Myocyte (in vitro differentiated cells): ENCODE data around the gene S100A16. TPM values are rescaled to one million over a fixed set of nuclear protein-coding genes. Genes with fewer than 3 reads are reported as not detected.
A peak's percentile ranks its signal among the peaks of the same experiment; 100 is the strongest.
"Not testable (repeated sequence)": the region's sequence is repeated elsewhere in the genome, so short reads cannot be mapped to it uniquely, and the experiment has no call there.

Source experiments
- DNase-seq: peaks from one replicate; pipeline ENCODE4 v3.0.0-alpha.2; 2012; ENCODE audit warnings: low read depth
- total RNA-seq: library from RNA; depleted of rRNA; stranded (reverse); fragments of >200 nt; gene quantifications from 2 replicates; pipeline ENCODE4 v1.2.3, GENCODE V29; 2014

The S100A16 gene
- total RNA-seq, 1 donor from 2014 or later: 591 TPM

GRCh38 chr1:153588033-153588432 is 24.9 kb downstream of the S100A16 start:
- DNase-seq: not testable (repeated sequence)

DNA sequence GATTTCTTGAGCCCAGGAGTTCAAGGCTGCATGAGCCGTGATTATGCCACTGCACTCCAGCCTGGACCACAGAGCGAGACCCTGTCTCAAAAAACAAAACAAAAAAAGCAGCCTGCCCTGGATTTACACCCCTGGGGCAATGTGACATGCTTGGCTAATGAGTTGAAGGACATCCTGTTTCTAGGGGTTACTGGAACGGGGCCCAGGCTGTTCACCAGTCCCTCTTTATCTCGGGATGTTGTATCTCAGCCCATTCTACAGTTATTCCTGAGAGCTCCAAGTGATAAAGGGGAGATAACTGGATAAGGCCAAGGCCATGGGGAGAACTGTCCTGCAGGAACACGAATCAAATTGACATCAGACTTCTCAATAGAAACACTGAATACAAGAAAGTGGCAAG is 25.6 kb downstream of the S100A16 start:
- DNase-seq: no peak

DNA sequence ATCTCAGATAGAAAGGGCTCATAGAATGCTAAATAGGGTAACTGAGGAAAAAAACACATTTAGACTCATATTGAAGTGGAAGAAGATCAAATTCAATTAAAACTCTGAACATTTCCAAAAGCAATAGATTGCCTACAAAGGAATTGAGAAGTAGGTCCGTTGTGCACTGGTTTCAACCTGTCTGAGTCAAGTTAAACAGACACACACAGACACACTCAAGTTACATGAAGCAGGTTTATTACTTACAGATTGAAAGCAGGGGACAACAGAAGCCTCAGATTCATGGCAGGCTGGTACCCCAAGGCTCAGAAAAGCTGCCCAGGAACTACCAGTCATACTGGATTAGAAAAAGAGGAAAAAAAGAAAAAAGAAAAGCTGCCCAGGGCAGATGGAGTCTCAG is 26.6 kb downstream of the S100A16 start:
- no peak for DNase-seq

DNA sequence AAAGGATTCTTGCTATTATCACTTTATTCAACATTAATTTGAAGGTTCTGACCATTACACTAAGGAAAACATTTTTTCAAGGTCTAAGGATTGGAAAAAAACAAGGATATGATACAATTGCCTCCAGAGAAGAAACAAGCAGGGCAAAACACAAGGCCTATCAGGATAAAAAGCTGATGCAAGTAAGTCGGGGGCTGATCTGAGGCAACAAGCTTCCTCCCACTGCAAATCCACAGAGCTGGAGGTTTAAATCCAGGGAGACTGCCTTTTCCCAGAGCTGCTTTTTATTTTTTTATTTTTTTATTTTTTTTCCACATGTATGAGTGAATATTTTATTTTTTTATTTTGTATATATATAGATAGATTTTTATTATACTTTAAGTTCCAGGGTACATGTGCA is 27.9 kb downstream of the S100A16 start:
- DNase-seq: no peak

DNA sequence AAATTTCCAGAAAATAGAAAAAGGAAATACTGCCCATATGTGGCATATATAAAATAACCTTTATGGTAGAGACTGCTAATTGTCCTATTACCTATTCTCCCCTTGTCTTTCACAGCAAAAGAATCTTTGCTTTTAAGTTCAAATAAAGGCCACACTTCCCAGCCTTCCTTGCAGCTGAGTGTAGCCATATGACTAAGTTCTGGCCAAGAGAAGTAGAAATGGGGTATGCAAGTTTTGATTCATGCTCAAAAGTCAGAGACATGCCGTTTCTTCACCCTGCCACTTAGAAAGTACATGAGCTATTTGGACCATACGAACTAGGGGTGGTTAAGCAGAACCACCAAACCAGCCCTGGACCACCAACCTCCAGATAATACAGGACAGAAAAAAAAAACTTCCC is 29.0 kb downstream of the S100A16 start:
- no peak for DNase-seq

- DNase-seq: not testable (repeated sequence)
These were observed 29.4 kb downstream of the S100A16 start for GRCh38 chr1:153583514-153583913.

- not testable (repeated sequence) for DNase-seq
These were observed 30.1 kb downstream of the S100A16 start for GRCh38 chr1:153582836-153583235.

DNA sequence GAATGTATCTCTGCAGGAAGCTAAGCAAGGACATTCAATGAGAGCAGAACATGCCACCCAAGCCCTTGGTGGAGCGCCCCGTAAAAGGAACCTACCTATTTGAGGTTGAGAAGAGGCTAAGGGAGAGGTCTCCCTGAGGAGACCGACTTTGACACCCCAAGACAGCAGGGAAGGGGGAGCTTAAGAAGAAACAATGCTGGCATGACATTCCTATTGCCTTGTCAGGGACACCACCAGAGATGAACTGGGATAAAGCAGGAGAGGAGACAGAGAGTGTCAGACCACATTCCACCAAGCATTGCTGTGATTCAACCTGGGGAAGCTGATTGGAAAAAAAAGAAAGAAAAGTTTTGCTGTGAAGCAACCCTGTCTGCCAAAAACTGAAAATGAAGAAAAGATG is 34.0 kb downstream of the S100A16 start:
- DNase-seq: no peak

- DNase-seq: no peak
These were observed 34.4 kb downstream of the S100A16 start for GRCh38 chr1:153578490-153578889.

GRCh38 chr1:153577624-153578051 is 35.3 kb downstream of the S100A16 start:
- DNase-seq: no peak

GRCh38 chr1:153577138-153577537 is 35.8 kb downstream of the S100A16 start:
- DNase-seq: no peak

DNA sequence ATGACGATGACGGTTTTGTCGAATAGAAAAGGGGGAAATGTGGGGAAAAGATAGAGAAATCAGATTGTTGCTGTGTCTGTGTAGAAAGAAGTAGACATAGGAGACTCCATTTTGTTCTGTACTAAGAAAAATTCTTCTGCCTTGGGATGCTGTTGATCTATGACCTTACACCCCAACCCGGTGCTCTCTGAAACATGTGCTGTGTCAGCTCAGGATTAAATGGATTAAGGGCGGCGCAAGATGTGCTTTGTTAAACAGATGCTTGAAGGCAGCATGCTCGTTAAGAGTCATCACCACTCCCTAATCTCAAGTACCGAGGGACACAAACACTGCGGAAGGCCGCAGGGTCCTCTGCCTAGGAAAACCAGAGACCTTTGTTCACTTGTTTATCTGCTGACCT is 37.4 kb downstream of the S100A16 start:
- not testable (repeated sequence) for DNase-seq

- DNase-seq: not testable (repeated sequence)
These were observed 37.9 kb downstream of the S100A16 start for GRCh38 chr1:153575081-153575491.

DNA sequence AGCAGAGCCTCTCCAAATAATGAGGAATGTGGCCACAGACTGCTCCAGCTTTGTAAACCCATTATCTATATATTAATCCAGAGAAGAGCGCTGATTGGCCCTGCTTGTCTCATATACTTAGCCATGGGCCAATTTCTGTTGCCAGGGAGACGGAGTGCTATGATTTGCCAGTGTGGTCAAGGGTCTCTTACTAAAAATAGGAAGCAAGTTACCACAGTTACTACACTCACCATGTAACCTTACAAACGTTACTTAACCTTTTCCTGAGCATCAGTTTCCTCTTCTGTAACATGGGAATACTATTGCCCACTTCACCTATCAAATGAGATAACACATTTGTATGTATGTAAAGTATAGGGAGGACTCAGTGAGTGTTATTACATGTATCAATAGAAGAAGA is 39.6 kb downstream of the S100A16 start:
- peak; percentile 31 for DNase-seq

- peak; percentile 91 for DNase-seq
These were observed 40.3 kb downstream of the S100A16 start for GRCh38 chr1:153572569-153573015.

DNA sequence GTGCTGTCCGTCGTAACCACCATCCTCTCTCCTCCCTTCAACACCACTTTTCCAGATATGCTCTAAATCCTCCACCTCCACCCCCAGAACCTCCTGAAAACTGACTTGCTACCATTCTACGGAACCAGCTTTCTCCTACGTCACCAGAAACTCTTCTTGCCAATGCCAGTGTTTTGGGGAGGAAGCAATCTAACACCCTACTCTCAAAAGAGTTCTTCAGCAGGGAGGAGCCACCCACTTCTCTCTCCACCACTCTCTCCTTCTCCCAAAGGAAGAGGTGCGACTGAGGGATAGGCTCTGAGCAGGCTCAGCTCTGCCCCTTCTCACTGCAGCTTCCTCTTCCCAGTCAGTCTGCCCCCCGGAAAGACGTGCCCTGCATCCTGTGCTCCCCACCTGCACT is 41.2 kb downstream of the S100A16 start:
- no peak for DNase-seq

DNA sequence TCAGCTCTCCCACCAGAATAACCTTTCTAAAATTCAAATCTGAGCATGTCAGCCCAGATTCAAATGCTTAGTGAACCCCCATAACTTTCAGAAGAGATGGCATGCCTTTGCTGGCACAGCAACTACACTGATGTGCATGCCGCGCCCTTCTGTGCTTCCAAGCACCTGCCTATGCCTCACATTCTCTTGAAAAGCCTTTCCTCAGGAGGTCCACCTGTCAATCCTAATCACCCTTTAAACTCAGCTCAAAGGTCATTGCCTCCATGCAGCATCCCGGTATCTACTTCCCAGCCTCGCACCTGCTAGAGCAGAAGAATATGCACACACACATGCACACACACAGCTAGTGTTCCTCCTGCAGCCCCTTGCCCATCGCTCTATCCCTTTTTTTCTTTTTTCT is 42.1 kb downstream of the S100A16 start:
- DNase-seq: no peak

- no peak for DNase-seq
These were observed 43.5 kb downstream of the S100A16 start for GRCh38 chr1:153569465-153569864.

- peak; percentile 97 for DNase-seq
These were observed 44.4 kb downstream of the S100A16 start for GRCh38 chr1:153568367-153569099.

DNA sequence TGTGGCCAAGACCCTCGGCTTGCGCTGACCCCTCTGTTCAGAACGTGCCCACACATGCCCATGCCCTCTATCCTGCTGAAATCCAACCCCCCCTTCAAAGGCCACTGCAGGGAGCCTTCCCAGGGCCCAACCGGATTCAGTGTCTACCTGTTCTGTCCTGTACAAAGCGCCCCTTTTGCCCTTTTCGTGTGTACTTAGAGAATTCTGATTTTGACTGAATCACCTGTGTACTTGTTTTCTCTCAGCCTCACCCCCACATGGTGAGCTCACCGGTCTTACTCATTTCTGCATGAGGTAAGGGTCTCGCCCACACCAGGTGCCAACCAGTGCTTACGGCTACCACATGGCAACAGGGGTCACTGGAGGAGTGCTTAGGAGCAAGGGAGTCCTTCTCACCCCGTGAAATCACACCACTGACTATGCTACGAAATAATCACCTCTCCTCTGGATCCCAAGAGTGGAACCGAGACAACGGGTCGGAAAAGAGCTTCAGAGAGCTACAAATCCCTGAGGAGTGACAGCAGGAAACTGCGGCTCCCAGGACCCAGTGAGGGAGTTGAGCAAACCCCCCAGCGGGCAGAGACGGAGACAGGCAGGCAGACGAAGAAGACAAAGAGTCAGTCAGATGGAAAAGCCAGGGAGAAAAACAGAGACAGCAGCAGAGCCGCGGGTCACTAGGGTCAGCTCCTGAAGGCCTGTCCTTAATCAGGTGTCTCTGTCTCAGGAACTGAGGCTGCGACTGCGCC is 45.1 kb downstream of the S100A16 start:
- DNase-seq: peak; percentile 66

DNA sequence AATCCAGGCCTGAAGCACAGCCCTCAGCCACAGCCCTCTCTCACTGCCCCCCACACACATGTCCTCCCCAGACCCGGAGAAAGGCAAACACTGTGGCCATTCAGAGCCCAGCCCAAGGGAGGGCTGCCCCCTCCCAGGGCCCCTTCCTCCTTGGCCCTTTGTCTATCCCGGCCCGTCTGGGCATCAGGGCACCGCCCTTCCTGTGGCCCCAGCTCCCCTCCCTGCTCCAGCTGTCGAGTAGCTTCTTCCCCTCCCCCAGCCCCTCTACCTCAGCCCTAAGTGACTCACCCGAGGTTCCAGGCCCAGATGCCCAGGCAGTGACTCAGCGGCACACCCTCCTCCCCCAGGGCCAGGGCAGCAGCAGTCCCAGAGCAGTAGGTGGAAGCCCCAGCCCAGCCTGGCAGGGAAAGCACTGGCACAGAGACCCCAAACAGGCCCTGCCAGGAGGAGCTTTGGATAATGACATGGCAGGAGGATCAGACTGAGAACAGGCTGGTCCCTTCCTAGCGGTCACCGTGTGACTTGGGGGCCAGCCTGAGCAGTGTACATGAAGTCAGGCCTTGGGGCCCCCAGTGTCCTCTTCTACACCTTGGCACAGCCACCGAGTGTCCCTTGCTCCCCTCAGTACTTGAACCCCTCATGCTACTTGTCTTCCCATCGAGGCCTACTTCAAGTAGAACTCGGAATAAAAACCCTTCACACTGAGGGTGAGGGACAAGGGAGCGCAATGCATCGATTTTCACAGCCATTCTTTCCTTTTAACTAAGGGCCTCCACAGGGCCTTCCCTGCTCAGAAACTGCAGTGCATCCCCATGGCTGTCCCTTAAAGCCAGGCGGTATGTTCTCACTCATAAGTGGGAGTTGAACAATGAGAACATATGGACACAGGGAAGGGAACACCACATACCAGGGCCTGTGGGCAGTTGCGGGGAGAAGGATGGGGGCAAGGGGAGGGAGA is 46.2 kb downstream of the S100A16 start:
- DNase-seq: peak; percentile 100
